HepG2 (cell line): ENCODE results near the gene CDKN2AIP. TPM values are rescaled to one million over a fixed set of nuclear protein-coding genes. Genes with fewer than 3 reads are reported as not detected.

Experiments
- ATAC-seq: fragments of 200-7000 bp; cut with Tn5 transposase; 3 replicates; pipeline ENCODE4 v1.9.1; 2020; ENCODE audit warnings: mild to moderate bottlenecking, moderate library complexity
- BruUV-seq: library from RNA; stranded (reverse); fragments of 400-500 nt; replicated peaks from 2 replicates; lab custom pipeline; 2021; lab: Mats Ljungman, UMichigan
- CTCF ChIA-PET: fragments of 300-600 bp; formaldehyde crosslinking; extraction: SDS; loops from one replicate; lab custom pipeline; 2021; ENCODE audit warnings: low total read pairs, inconsistent platforms, low intra/inter-chr PET ratio; lab: Yijun Ruan, JAX
- POLR2A ChIA-PET: fragments of 350-600 bp; sonication (Branson Sonifier 250); formaldehyde crosslinking; loops from one replicate; lab custom pipeline; 2020; ENCODE audit warnings: antibody characterized with exemption, inconsistent platforms; lab: Yijun Ruan, JAX
- DNase-seq: peaks from one replicate; pipeline ENCODE4 v3.0.0-alpha.2; 2015; ENCODE audit warnings: low spot score
- FAIRE-seq: peaks from 3 replicates; lab custom pipeline; 2011; peaks lifted over from hg19 to GRCh38; lab: Jason Lieb, UNC
- H2AFZ ChIP-seq: one replicate; pipeline ENCODE4 v1.6.1; 2011; ENCODE audit warnings: low read length, inconsistent platforms
- H3K27ac ChIP-seq: fragments of 300-600 bp; 3 replicates; pipeline ENCODE4 v1.8.0; 2011; ENCODE audit warnings: mixed run types, mild to moderate bottlenecking, mixed read lengths, low read length, inconsistent platforms; ENCODE audit not compliant: insufficient read depth; ENCODE audit errors: extremely low read length
- H3K27me3 ChIP-seq, 2 experiments: fragments of 200-600 bp in 1 of 2; 2 replicates in 1 of 2; 3 replicates in 1 of 2; pipeline versions ENCODE4 v1.6.0 to v1.8.0; 2011; ENCODE audit warnings: low read length in 2 of 2, mild to moderate bottlenecking in 2 of 2, moderate library complexity in 2 of 2, inconsistent platforms in 1 of 2; ENCODE audit not compliant: insufficient read depth in 2 of 2, control insufficient read depth in 1 of 2
- H3K36me3 ChIP-seq, 2 experiments: fragments of 200-600 bp in 1 of 2; replicated peaks in 1 of 2; 2 replicates in 1 of 2; 3 replicates in 1 of 2; pipeline versions ENCODE4 v1.5.1 to v1.8.0; 2011; ENCODE audit warnings: low read length in 2 of 2, inconsistent platforms in 1 of 2; ENCODE audit not compliant: insufficient read depth in 2 of 2, control insufficient read depth in 1 of 2
- H3K4me1 ChIP-seq: 2 replicates; pipeline ENCODE4 v1.5.1; 2012; ENCODE audit warnings: low read length, inconsistent platforms; ENCODE audit not compliant: insufficient read depth
- H3K4me2 ChIP-seq: 2 replicates; pipeline ENCODE4 v1.6.0; 2011; ENCODE audit warnings: low read depth, low read length, inconsistent platforms
- H3K4me3 ChIP-seq, 3 experiments: fragments of 200-600 bp in 1 of 3; sonication (generic), shearing (Covaris generic) in 1 of 3; replicated peaks in 1 of 3; 2 replicates each; pipeline ENCODE4 v1.5.1; 2011 to 2016; ENCODE audit warnings: low read length in 3 of 3, inconsistent platforms in 2 of 3, low read depth in 2 of 3, mild to moderate bottlenecking in 2 of 3, control low read depth in 1 of 3, mixed read lengths in 1 of 3; ENCODE audit not compliant: insufficient read depth in 1 of 3
- H3K79me2 ChIP-seq: one replicate; pipeline ENCODE4 v1.6.1; 2011; ENCODE audit warnings: low read length, inconsistent platforms; ENCODE audit not compliant: insufficient read depth
- H3K9ac ChIP-seq: 2 replicates; pipeline ENCODE4 v1.6.0; 2011; ENCODE audit warnings: mild to moderate bottlenecking, low read depth, low read length, inconsistent platforms; ENCODE audit not compliant: insufficient read depth
- H3K9me3 ChIP-seq: 2 replicates; pipeline ENCODE4 v1.5.1; 2012; ENCODE audit warnings: mild to moderate bottlenecking, low read length
- H4K20me1 ChIP-seq: 2 replicates; pipeline ENCODE4 v1.6.0; 2011; ENCODE audit warnings: inconsistent platforms, mild to moderate bottlenecking, low read length, moderate library complexity; ENCODE audit not compliant: insufficient read depth
- ASH2L ChIP-seq: fragments of 300-600, 200-600 bp; sonication (generic); IDR thresholded peaks from 2 replicates; pipeline ENCODE4 v1.7.0; 2017; ENCODE audit warnings: low read depth, mild to moderate bottlenecking, moderate library complexity, mixed read lengths, low read length; ENCODE audit not compliant: insufficient read length
- BRD4 ChIP-seq: sonication (generic); formaldehyde crosslinking; IDR thresholded peaks from 2 replicates; pipeline ENCODE4 v1.4.0; 2020; ENCODE audit warnings: missing genetic modification reagents
- BRF2 ChIP-seq: sonication (generic); formaldehyde crosslinking; IDR thresholded peaks from 2 replicates; pipeline ENCODE4 v1.8.1; 2022; ENCODE audit warnings: mild to moderate bottlenecking, missing genetic modification reagents
- ELF3 ChIP-seq: IDR thresholded peaks from 2 replicates; pipeline ENCODE4 v1.6.1; 2016; ENCODE audit warnings: missing genetic modification reagents, missing compliant biosample characterization
- FOXC1 ChIP-seq: sonication (generic); formaldehyde crosslinking; IDR thresholded peaks from 2 replicates; pipeline ENCODE4 v1.8.0; 2022; ENCODE audit warnings: mild to moderate bottlenecking, missing genetic modification reagents, borderline replicate concordance
- HNRNPL ChIP-seq: fragments of 200-400 bp; formaldehyde crosslinking; IDR thresholded peaks from 2 replicates; pipeline ENCODE4 v1.6.1; 2017; ENCODE audit warnings: mild to moderate bottlenecking, low read depth, low read length
- ISL2 ChIP-seq: sonication (generic); formaldehyde crosslinking; IDR thresholded peaks from 2 replicates; pipeline ENCODE4 v1.5.0; 2020; ENCODE audit warnings: missing genetic modification reagents
- KDM4B ChIP-seq: sonication (generic); formaldehyde crosslinking; IDR thresholded peaks from 2 replicates; pipeline ENCODE4 v1.4.0; 2020; ENCODE audit warnings: missing genetic modification reagents
- MYNN ChIP-seq: sonication (generic); formaldehyde crosslinking; IDR thresholded peaks from 2 replicates; pipeline ENCODE4 v1.4.0; 2020; ENCODE audit warnings: mild to moderate bottlenecking, low read depth, missing genetic modification reagents
- NR2F6 ChIP-seq, 2 experiments: IDR thresholded peaks; 2 replicates each; pipeline ENCODE4 v1.6.1; 2016; ENCODE audit warnings: antibody characterized with exemption in 1 of 2, mild to moderate bottlenecking in 1 of 2
- RAD21 ChIP-seq: fragments of 450-650 bp; formaldehyde crosslinking; IDR thresholded peaks from 2 replicates; pipeline ENCODE4 v1.5.0; 2020; ENCODE audit warnings: mild to moderate bottlenecking
- SRSF4 ChIP-seq: fragments of 200-400 bp; formaldehyde crosslinking; IDR thresholded peaks from one replicate; pipeline ENCODE4 v1.6.1; 2018; ENCODE audit warnings: mild to moderate bottlenecking, low read depth, low read length, moderate library complexity; ENCODE audit not compliant: poor library complexity, severe bottlenecking
- TFAP4 ChIP-seq: sonication (generic); IDR thresholded peaks from 2 replicates; pipeline ENCODE4 v1.6.1; 2016; ENCODE audit warnings: low read depth, borderline replicate concordance
- TFE3 ChIP-seq: IDR thresholded peaks from 2 replicates; pipeline ENCODE4 v1.6.1; 2016
- ZEB1 ChIP-seq: IDR thresholded peaks from 2 replicates; pipeline ENCODE4 v1.6.1; 2012; ENCODE audit warnings: mild to moderate bottlenecking, low read depth, inconsistent platforms; ENCODE audit not compliant: insufficient replicate concordance
- ZMYM2 ChIP-seq: sonication (generic); formaldehyde crosslinking; IDR thresholded peaks from 2 replicates; pipeline ENCODE4 v1.8.0; 2022; ENCODE audit warnings: mild to moderate bottlenecking, missing genetic modification reagents
- ZNF205 ChIP-seq: IDR thresholded peaks from 2 replicates; pipeline ENCODE4 v1.6.1; 2018; ENCODE audit warnings: missing biosample characterization, missing genetic modification reagents
- ZNF563 ChIP-seq: sonication (generic); formaldehyde crosslinking; IDR thresholded peaks from 2 replicates; pipeline ENCODE4 v1.8.0; 2022; ENCODE audit warnings: mild to moderate bottlenecking, moderate library complexity, missing genetic modification reagents
- ZNF614 ChIP-seq: IDR thresholded peaks from 2 replicates; pipeline ENCODE4 v1.6.1; 2018; ENCODE audit warnings: missing biosample characterization, missing genetic modification reagents, inconsistent platforms, borderline replicate concordance
- ZNF615 ChIP-seq: sonication (generic); formaldehyde crosslinking; IDR thresholded peaks from 2 replicates; pipeline ENCODE4 v1.5.0; 2020; ENCODE audit warnings: mild to moderate bottlenecking, missing genetic modification reagents, borderline replicate concordance
- ZNF878 ChIP-seq: sonication (generic); formaldehyde crosslinking; IDR thresholded peaks from 2 replicates; pipeline ENCODE4 v1.8.1; 2023; ENCODE audit warnings: mild to moderate bottlenecking, missing genetic modification reagents, moderate library complexity
- WGBS: methylation state at CpG from one replicate; pipeline ENCODE4 v1.1.6; 2017; ENCODE audit warnings: low lambda C conversion rate; 5-methylcytosine and 5-hydroxymethylcytosine counted together
- in situ Hi-C: cut with HindIII; loops from 2 replicates; pipeline ENCODE4 v1.10.0; 2017; ENCODE audit warnings: low pct_unique_long_range_greater_than_20kb; ENCODE audit not compliant: extremely low pct_ligation_motif_present
- intact Hi-C: fragments of 100-400 bp; cut with micrococcal nuclease; formaldehyde crosslinking; loops from one replicate; pipeline ENCODE4 v1.10.0; 2022; ENCODE audit not compliant: unreplicated experiment
- polyA plus RNA-seq, 8 experiments: library from polyadenylated mRNA; depleted of rRNA in 3 of 8; stranded (reverse) in 7 of 8; unstranded in 1 of 8; fragments of >200 nt; fragmentation: Illumina TruSeq in 4 of 8; extraction: Trizol in 4 of 8; gene quantifications; 2 replicates each; pipeline versions ENCODE4 v1.2.1 to v1.2.3, GENCODE V29; 2011 to 2016; ENCODE audit warnings: low read depth in 4 of 8, missing spikeins in 1 of 8, mixed read lengths in 1 of 8; ENCODE audit not compliant: insufficient read depth in 1 of 8
- total RNA-seq, 5 experiments: library from RNA; depleted of rRNA; stranded (reverse); fragments of >200 nt; fragmentation: Illumina TruSeq; extraction: Trizol; gene quantifications; 2 replicates each; pipeline ENCODE4 v1.2.3, GENCODE V29; 2016; ENCODE audit warnings: low read depth in 1 of 5

The CDKN2AIP gene
- total and polyA plus RNA-seq, 2 of the 13 experiments (the other 11 are each of a cell fraction or from before 2014, with no cell fraction given) = 17.0 to 18.7 TPM

GRCh38 chr4:183443655-183444213, 702 bp upstream of the CDKN2AIP start:
- Histone ChIP-seq H3K9me3 (no peaks in the 10 kb centered on the region), H3K79me2 (peaks cover 28% of the 10 kb centered on the region), H2AFZ (no peak overlapping the region), H3K4me2 (peak overlapping the region; percentile 95), H3K9ac (peak overlapping the region; percentile 99), H3K27ac (peak overlapping the region; percentile 100), H3K27me3 (no peaks in the 10 kb centered on the region; a peak in 1 of 5 replicates), H3K4me3 (peak overlapping the region; percentile 59 to 99 (median 91)), H4K20me1 (0 out of 2 replicates have a peak, but pooled peaks cover 3% of the 10 kb centered on the region), H3K4me1 (peaks cover 50% of the 10 kb centered on the region), H3K36me3 (peaks cover 7 to 14% of the 10 kb centered on the region in 2 experiments)
- under 1% methylated on average over 23 of the region's 30 CpGs for WGBS
- ChIA-PET POLR2A (interaction anchor here (0.8 to 2.6 kb wide), 25 partner anchors 11 to 546 kb away, joined by 3 to 20 read pairs (median 4); partner anchors contain the start of genes ING2 and TRAPPC11), CTCF (no interaction called here)
- ATAC-seq (peak; percentile 88), FAIRE-seq (peak; percentile 18), DNase-seq (peak; percentile 92)
- in situ Hi-C loops = no loop called here
- intact Hi-C loops = loop anchor here (2.0 kb wide), 1 partner anchor 61 kb away; the partner anchor contains the start of gene ING2
- BruUV-seq = no TSS peak
- TF ChIP-seq HNRNPL (peak; percentile 75; the same call in 1 of the 2 replicates), BRD4 (CRISPR knock-in tag) (0 out of 2 replicates have a peak, but pooled peaks have one; percentile 41), NR2F6 (IDR thresholded peaks at IDR 0.05) (peak; percentile 29; the same call in 1 of the 2 replicates), NR2F6 (CRISPR knock-in tag; IDR thresholded peaks at IDR 0.05) (no peak; the same call in none of the 2 replicates), KDM4B (CRISPR knock-in tag) (peak; percentile 46; the same call in 1 of the 2 replicates), RAD21 (CRISPR knock-in tag) (peak; percentile 52; the same call in 1 of the 2 replicates), BRF2 (CRISPR knock-in tag) (peak; percentile 25; the same call in 1 of the 2 replicates), ZEB1 (no peak), SRSF4 (no peak), ZNF615 (CRISPR knock-in tag) (0 out of 2 replicates have a peak, but pooled peaks have one; percentile 17), FOXC1 (peak; percentile 79), ZMYM2 (CRISPR knock-in tag) (peak; percentile 36; the same call in 1 of the 2 replicates), MYNN (CRISPR knock-in tag) (peak; percentile 89; the same call in 1 of the 2 replicates), ZNF563 (CRISPR knock-in tag) (no peak; the same call in 1 of the 2 replicates), ISL2 (CRISPR knock-in tag) (0 out of 2 replicates have a peak, but pooled peaks have one; percentile 26), ZNF878 (CRISPR knock-in tag) (peak; percentile 76; the same call in 1 of the 2 replicates), ELF3 (CRISPR knock-in tag) (peak; percentile 19; the same call in 1 of the 2 replicates), ZNF614 (0 out of 2 replicates have a peak, but pooled peaks have one; percentile 33), TFAP4 (no peak), ASH2L (peak; percentile 53), ZNF205 (CRISPR knock-in tag) (peak; percentile 40; the same call in 1 of the 2 replicates), TFE3 (CRISPR knock-in tag) (peak; percentile 62)
